ENCODE results near the gene SLC5A2. TPM values are rescaled to one million over a fixed set of nuclear protein-coding genes. Genes with fewer than 3 reads are reported as not detected.
A peak's percentile ranks its signal among the peaks of the same experiment; 100 is the strongest.

Gene SLC5A2
- polyA plus RNA-seq, 2 of the 4 experiments (the other 2 are of a cell fraction), result 0.09 to 0.46 TPM

GRCh38 chr16:31452631-31453106 is 30.3 kb upstream of the SLC5A2 start:
- peak; percentile 57 to 64; a peak in 5 of 6 replicates for ATAC-seq

DNA sequence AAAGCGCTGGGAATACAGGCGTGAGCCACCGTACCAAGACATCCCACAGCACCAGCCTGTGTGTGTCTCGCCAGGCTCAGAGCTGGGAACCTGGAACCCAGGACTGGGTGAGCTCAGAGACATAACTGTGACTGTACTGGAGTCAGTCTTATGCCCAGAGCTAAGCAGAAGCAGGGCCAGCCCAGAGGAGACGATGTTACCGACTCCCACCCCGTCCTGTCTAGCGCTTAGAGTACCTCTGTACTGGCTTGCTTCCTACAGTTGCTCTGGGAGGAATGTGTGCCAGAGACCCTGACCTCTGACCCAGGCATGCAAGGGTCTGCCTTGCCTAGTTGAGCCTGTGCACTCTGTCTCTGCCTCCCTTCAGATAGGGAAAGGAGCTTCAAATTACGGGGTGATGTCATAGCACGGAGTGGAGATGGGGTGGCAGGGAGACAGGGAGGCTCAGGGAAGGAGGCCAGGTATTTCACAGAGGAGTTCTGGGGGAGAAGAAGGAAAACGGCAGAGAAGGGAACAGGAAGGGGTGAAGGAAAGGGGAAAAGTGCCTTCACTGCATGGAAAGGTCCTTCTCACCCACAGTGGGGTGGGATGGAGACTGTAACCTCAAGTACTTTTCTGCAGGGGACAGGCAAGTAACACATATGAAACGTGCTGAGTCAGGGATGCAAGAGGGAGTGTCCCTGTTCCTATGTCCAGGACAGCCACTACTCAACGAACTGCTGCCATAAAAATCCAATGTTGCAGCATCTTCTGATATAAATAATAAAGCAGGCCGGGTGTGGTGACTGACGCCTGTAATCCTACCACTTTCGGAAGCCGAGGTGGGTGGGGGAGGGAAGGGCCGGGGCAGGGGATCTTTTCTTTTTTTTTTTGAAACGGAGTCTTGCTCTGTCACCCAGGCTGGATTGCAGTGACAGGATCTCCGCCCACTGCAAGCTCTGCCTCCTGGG is 29.4 kb upstream of the SLC5A2 start:
- ATAC-seq (peak; percentile 24 to 43; a peak in 5 of 6 replicates), FAIRE-seq (no peak), DNase-seq (ENCODE audit: low read depth in 1 of 2, low spot score in 1 of 2) (peak in 1 of 2 experiments; percentile 70)
- ChIA-PET CTCF (interaction anchor here (1.0 to 7.9 kb wide), 6 partner anchors 10 to 500 kb away, joined by 3 to 52 read pairs (median 9); partner anchors contain the start of gene ZNF843), POLR2A (interaction anchor here (0.9 to 1.4 kb wide), 3 partner anchors 11 to 456 kb away, joined by 3 to 4 read pairs (median 3); partner anchors contain the start of gene ZNF843)
- H3K4me1 ChIP-seq, result peaks cover 65% of the 10 kb centered on the region
- 37% methylated on average over 20 of the region's 20 CpGs for WGBS (ENCODE audit: missing lambda C conversion rate)
- no peak overlapping the region for H3K4me3 ChIP-seq
- no peaks in the 10 kb centered on the region for H3K9me3 ChIP-seq
- TF ChIP-seq, protein P1, sequence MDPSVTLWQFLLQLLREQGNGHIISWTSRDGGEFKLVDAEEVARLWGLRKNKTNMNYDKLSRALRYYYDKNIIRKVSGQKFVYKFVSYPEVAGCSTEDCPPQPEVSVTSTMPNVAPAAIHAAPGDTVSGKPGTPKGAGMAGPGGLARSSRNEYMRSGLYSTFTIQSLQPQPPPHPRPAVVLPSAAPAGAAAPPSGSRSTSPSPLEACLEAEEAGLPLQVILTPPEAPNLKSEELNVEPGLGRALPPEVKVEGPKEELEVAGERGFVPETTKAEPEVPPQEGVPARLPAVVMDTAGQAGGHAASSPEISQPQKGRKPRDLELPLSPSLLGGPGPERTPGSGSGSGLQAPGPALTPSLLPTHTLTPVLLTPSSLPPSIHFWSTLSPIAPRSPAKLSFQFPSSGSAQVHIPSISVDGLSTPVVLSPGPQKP (IDR thresholded peaks at IDR 0.05; ENCODE audit: low read depth, low read length), result no peak
- TF ChIP-seq, protein P2, sequence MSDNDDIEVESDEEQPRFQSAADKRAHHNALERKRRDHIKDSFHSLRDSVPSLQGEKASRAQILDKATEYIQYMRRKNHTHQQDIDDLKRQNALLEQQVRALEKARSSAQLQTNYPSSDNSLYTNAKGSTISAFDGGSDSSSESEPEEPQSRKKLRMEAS (IDR thresholded peaks at IDR 0.05), result peak; percentile 33; the same call in 1 of the 2 replicates
- 0 out of 2 replicates have a peak, but pooled peaks have one; percentile 11 for TF ChIP-seq POLR2A (IDR thresholded peaks at IDR 0.05; ENCODE audit: low read length)
- TF ChIP-seq MAFK (IDR thresholded peaks at IDR 0.05; ENCODE audit: partially characterized antibody), result peak; percentile 97
- peak overlapping the region; percentile 74 to 85 for H3K27ac ChIP-seq
- peak overlapping the region; percentile 60 for H3K4me2 ChIP-seq

More at GRCh38 chr16:31452631-31453106, 30.3 kb upstream of the SLC5A2 start:
- DNase-seq (ENCODE audit: low read depth in 1 of 2, low spot score in 1 of 2), result peak in 1 of 2 experiments; percentile 76
- peak overlapping the region; percentile 74 to 85 for H3K27ac ChIP-seq
- H3K4me1 ChIP-seq, result peaks cover 64% of the 10 kb centered on the region
- no peaks in the 10 kb centered on the region for H3K9me3 ChIP-seq
- TF ChIP-seq ZNF302 (CRISPR knock-in tag; IDR thresholded peaks at IDR 0.05) (0 out of 2 replicates have a peak, but pooled peaks have one; percentile 60), MAFK (IDR thresholded peaks at IDR 0.05; ENCODE audit: partially characterized antibody) (peak; percentile 42), HOXA7 (CRISPR knock-in tag; IDR thresholded peaks at IDR 0.05) (no peak)
- CTCF ChIA-PET, result interaction anchor here (0.6 to 2.5 kb wide), 12 partner anchors 8 to 704 kb away, joined by 3 to 15 read pairs (median 4); partner anchors contain the start of genes PHKG2 and ZNF843
- H3K4me3 ChIP-seq, result no peak overlapping the region
- H3K4me2 ChIP-seq, result peak overlapping the region; percentile 60
- POLR2A ChIA-PET, result interaction anchor here (1.2 to 1.4 kb wide), 2 partner anchors 10 to 456 kb away, joined by 3 to 4 read pairs; partner anchors contain the start of gene ZNF843
- no peak for FAIRE-seq
- 63% methylated on average over 3 of the region's 3 CpGs for WGBS (ENCODE audit: missing lambda C conversion rate)

GRCh38 chr16:31455601-31456314 is 27.2 kb upstream of the SLC5A2 start:
- Histone ChIP-seq H3K4me3 (no peak overlapping the region), H3K4me2 (peak overlapping the region; percentile 24), H3K9me3 (no peaks in the 10 kb centered on the region), H3K4me1 (peaks cover 69% of the 10 kb centered on the region), H3K27ac (peak overlapping the region in 1 of 2 experiments; percentile 14; a peak in 2 of 6 replicates)
- 84% methylated on average over 17 of the region's 17 CpGs for WGBS (ENCODE audit: missing lambda C conversion rate)
- CTCF ChIA-PET, result interaction anchor here (0.8 to 7.9 kb wide), 4 partner anchors 12 to 478 kb away, joined by 3 to 52 read pairs (median 8); partner anchors contain the start of gene ZNF843
- DNase-seq (ENCODE audit: low read depth in 1 of 2, low spot score in 1 of 2) (peak in 1 of 2 experiments; percentile 43), FAIRE-seq (no peak), ATAC-seq (no peak)
- POLR2A ChIA-PET, result interaction anchor here (0.6 to 1.4 kb wide), 3 partner anchors 12 to 418 kb away, joined by 3 to 8 read pairs (median 4); partner anchors contain the start of genes KAT8 and ZNF267
- TF ChIP-seq CHD4 (IDR thresholded peaks at IDR 0.05; ENCODE audit: borderline replicate concordance), result no peak
- no peak for TF ChIP-seq PHF8 (IDR thresholded peaks at IDR 0.05; ENCODE audit: borderline replicate concordance, low read depth)
- no peak; a peak in 1 of 5 replicates for TF ChIP-seq JUN (IDR thresholded peaks at IDR 0.05)
- no peak for TF ChIP-seq JUNB (IDR thresholded peaks at IDR 0.05)
- TF ChIP-seq MAFK (IDR thresholded peaks at IDR 0.05; ENCODE audit: partially characterized antibody), result peak; percentile 7
- no peak for TF ChIP-seq CBX2 (IDR thresholded peaks at IDR 0.05; ENCODE audit: borderline replicate concordance, low read depth)
- TF ChIP-seq HEYL (CRISPR knock-in tag; IDR thresholded peaks at IDR 0.05), result no peak
- no peak for TF ChIP-seq SREBF2 (IDR thresholded peaks at IDR 0.05)
- TF ChIP-seq HOXB13 (CRISPR knock-in tag; IDR thresholded peaks at IDR 0.05; ENCODE audit: low read depth), result no peak
- no peak for TF ChIP-seq EHF (CRISPR knock-in tag; IDR thresholded peaks at IDR 0.05)
- no peak for TF ChIP-seq MAZ (IDR thresholded peaks at IDR 0.05; ENCODE audit: borderline replicate concordance, low read depth, low read length)
- TF ChIP-seq, protein P3, sequence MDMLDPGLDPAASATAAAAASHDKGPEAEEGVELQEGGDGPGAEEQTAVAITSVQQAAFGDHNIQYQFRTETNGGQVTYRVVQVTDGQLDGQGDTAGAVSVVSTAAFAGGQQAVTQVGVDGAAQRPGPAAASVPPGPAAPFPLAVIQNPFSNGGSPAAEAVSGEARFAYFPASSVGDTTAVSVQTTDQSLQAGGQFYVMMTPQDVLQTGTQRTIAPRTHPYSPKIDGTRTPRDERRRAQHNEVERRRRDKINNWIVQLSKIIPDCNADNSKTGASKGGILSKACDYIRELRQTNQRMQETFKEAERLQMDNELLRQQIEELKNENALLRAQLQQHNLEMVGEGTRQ (IDR thresholded peaks at IDR 0.05), result no peak
- TF ChIP-seq ATOH8 (CRISPR knock-in tag; IDR thresholded peaks at IDR 0.05; ENCODE audit: low read depth), result no peak
- TF ChIP-seq CBX8 (IDR thresholded peaks at IDR 0.05), result no peak
- no peak for TF ChIP-seq REST (IDR thresholded peaks at IDR 0.05)
- no peak for TF ChIP-seq HOXA7 (CRISPR knock-in tag; IDR thresholded peaks at IDR 0.05)
- peak; percentile 20; the same call in 1 of the 2 replicates for TF ChIP-seq POLR2A (IDR thresholded peaks at IDR 0.05; ENCODE audit: low read length)
- no peak for TF ChIP-seq RFX5 (IDR thresholded peaks at IDR 0.05)
